ENCODE results near the gene MRPL54. TPM values are rescaled to one million over a fixed set of nuclear protein-coding genes. Genes with fewer than 3 reads are reported as not detected.

The MRPL54 gene
- total RNA-seq, 1 experiment from 2014 or later, result 67.1 TPM

DNA sequence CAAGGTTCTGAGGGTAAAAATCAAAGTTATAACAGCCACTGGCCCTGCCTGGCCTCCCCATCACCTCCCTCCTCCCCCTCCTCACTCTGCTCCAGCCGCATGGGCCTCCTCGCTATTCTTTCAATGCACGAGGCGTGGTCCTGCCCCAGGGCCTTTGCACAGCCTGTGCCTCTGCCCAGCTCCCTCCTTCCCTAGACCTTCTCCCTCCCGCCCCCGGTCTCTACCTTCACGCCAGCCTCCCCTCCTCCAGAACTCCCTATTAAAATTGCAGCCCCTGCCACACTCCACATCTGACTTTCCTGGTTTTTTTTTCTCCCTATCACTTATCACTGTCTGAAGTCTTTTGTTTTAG lies 6.2 kb downstream of the MRPL54 start:
- Histone ChIP-seq H3K9me3 (ENCODE audit: control insufficient read depth in 1 of 2, insufficient read depth in 1 of 2, low read depth in 1 of 2, low read length in 2 of 2) (no peaks in the 10 kb centered on the region), H3K79me2 (ENCODE audit: insufficient read depth, low read length) (no peaks in the 10 kb centered on the region), H3K36me3 (ENCODE audit: control insufficient read depth in 1 of 2, insufficient read depth in 2 of 2, low read length in 2 of 2) (peaks cover 0 to 5% of the 10 kb centered on the region in 2 experiments; a peak in 2 of 4 replicates), H3K27me3 (ENCODE audit: insufficient read depth, low read length) (no peaks in the 10 kb centered on the region), H3K4me1 (ENCODE audit: control insufficient read depth in 1 of 2, insufficient read depth in 2 of 2, low read length in 2 of 2) (no peaks in the 10 kb centered on the region), H3K9ac (ENCODE audit: low read length) (no peak overlapping the region), H4K20me1 (ENCODE audit: insufficient read depth) (no peaks in the 10 kb centered on the region), H3K4me3 (replicated peaks in 1 of 2; ENCODE audit: low read depth in 1 of 2, low read length in 2 of 2) (no peak overlapping the region), H3K9me2 (ENCODE audit: insufficient read depth) (no peaks in the 10 kb centered on the region), H3K27ac (ENCODE audit: low read depth, low read length) (no peak overlapping the region), H3K4me2 (ENCODE audit: low read length) (no peak overlapping the region), H2AFZ (ENCODE audit: low read depth, low read length, poor library complexity, severe bottlenecking) (no peak overlapping the region)
- TF ChIP-seq, protein P1, sequence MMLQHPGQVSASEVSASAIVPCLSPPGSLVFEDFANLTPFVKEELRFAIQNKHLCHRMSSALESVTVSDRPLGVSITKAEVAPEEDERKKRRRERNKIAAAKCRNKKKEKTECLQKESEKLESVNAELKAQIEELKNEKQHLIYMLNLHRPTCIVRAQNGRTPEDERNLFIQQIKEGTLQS (IDR thresholded peaks at IDR 0.05), result no peak
- TF ChIP-seq TCF7L2 (IDR thresholded peaks at IDR 0.05; ENCODE audit: borderline replicate concordance, extremely low read depth, insufficient read depth, insufficient read length) (no peak), ZNF274 (IDR thresholded peaks at IDR 0.05; ENCODE audit: low read depth, low read length) (no peak), POLR2A (IDR thresholded peaks at IDR 0.05; ENCODE audit: borderline replicate concordance, extremely low read depth, insufficient read depth, insufficient read length) (no peak), SIN3A (IDR thresholded peaks at IDR 0.05; ENCODE audit: low read depth) (no peak), CBX3 (IDR thresholded peaks at IDR 0.05; ENCODE audit: low read depth) (no peak), POLR2AphosphoS5 (IDR thresholded peaks at IDR 0.05; ENCODE audit: low read depth, low read length) (no peak), RAD21 (IDR thresholded peaks at IDR 0.05; ENCODE audit: low read depth) (no peak), ZFX (IDR thresholded peaks at IDR 0.05) (no peak), YY1 (IDR thresholded peaks at IDR 0.05; ENCODE audit: extremely low read depth, insufficient replicate concordance, low read depth, low read length) (no peak), EZH2phosphoT487 (IDR thresholded peaks at IDR 0.05; ENCODE audit: borderline replicate concordance) (no peak), SP1 (IDR thresholded peaks at IDR 0.05; ENCODE audit: low read depth) (no peak), JUND (IDR thresholded peaks at IDR 0.05) (no peak)
- TF ChIP-seq, protein P2, sequence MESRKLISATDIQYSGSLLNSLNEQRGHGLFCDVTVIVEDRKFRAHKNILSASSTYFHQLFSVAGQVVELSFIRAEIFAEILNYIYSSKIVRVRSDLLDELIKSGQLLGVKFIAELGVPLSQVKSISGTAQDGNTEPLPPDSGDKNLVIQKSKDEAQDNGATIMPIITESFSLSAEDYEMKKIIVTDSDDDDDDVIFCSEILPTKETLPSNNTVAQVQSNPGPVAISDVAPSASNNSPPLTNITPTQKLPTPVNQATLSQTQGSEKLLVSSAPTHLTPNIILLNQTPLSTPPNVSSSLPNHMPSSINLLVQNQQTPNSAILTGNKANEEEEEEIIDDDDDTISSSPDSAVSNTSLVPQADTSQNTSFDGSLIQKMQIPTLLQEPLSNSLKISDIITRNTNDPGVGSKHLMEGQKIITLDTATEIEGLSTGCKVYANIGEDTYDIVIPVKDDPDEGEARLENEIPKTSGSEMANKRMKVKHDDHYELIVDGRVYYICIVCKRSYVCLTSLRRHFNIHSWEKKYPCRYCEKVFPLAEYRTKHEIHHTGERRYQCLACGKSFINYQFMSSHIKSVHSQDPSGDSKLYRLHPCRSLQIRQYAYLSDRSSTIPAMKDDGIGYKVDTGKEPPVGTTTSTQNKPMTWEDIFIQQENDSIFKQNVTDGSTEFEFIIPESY (IDR thresholded peaks at IDR 0.05; ENCODE audit: extremely low read depth, insufficient replicate concordance, low read length), result no peak
- TF ChIP-seq, protein P3, sequence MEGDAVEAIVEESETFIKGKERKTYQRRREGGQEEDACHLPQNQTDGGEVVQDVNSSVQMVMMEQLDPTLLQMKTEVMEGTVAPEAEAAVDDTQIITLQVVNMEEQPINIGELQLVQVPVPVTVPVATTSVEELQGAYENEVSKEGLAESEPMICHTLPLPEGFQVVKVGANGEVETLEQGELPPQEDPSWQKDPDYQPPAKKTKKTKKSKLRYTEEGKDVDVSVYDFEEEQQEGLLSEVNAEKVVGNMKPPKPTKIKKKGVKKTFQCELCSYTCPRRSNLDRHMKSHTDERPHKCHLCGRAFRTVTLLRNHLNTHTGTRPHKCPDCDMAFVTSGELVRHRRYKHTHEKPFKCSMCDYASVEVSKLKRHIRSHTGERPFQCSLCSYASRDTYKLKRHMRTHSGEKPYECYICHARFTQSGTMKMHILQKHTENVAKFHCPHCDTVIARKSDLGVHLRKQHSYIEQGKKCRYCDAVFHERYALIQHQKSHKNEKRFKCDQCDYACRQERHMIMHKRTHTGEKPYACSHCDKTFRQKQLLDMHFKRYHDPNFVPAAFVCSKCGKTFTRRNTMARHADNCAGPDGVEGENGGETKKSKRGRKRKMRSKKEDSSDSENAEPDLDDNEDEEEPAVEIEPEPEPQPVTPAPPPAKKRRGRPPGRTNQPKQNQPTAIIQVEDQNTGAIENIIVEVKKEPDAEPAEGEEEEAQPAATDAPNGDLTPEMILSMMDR (IDR thresholded peaks at IDR 0.05 in 2 of 3, conservative IDR thresholded peaks at IDR 0.05 in 1 of 3; ENCODE audit: borderline replicate concordance in 1 of 3, insufficient read depth in 1 of 3, low read depth in 2 of 3, low read length in 2 of 3), result no peak
- TF ChIP-seq, protein P4, sequence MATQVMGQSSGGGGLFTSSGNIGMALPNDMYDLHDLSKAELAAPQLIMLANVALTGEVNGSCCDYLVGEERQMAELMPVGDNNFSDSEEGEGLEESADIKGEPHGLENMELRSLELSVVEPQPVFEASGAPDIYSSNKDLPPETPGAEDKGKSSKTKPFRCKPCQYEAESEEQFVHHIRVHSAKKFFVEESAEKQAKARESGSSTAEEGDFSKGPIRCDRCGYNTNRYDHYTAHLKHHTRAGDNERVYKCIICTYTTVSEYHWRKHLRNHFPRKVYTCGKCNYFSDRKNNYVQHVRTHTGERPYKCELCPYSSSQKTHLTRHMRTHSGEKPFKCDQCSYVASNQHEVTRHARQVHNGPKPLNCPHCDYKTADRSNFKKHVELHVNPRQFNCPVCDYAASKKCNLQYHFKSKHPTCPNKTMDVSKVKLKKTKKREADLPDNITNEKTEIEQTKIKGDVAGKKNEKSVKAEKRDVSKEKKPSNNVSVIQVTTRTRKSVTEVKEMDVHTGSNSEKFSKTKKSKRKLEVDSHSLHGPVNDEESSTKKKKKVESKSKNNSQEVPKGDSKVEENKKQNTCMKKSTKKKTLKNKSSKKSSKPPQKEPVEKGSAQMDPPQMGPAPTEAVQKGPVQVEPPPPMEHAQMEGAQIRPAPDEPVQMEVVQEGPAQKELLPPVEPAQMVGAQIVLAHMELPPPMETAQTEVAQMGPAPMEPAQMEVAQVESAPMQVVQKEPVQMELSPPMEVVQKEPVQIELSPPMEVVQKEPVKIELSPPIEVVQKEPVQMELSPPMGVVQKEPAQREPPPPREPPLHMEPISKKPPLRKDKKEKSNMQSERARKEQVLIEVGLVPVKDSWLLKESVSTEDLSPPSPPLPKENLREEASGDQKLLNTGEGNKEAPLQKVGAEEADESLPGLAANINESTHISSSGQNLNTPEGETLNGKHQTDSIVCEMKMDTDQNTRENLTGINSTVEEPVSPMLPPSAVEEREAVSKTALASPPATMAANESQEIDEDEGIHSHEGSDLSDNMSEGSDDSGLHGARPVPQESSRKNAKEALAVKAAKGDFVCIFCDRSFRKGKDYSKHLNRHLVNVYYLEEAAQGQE (IDR thresholded peaks at IDR 0.05; ENCODE audit: low read depth), result no peak
- ChIA-PET POLR2A (no interaction called here), CTCF (no interaction called here), RAD21 (ENCODE audit: low non-redundant PET in 1 of 2, low total read pairs in 2 of 2, uncharacterized antibody in 2 of 2, unreplicated experiment in 2 of 2) (no interaction called here)
- intact Hi-C loops (cut with micrococcal nuclease), result no loop called here
- ATAC-seq, result no peak
- no peak for DNase-seq (ENCODE audit: low read depth, low spot score)
- BruUV-seq (replicated peaks), result no TSS peak

Measured in HCT116 (cell line).